ENCODE measurements around the gene P3H3. TPM values are rescaled to one million over a fixed set of nuclear protein-coding genes. Genes with fewer than 3 reads are reported as not detected.

Gene P3H3
- total and polyA plus RNA-seq, 2 of the 4 experiments (the other 2 are of a cell fraction) = 27.8 to 83.9 TPM

DNA sequence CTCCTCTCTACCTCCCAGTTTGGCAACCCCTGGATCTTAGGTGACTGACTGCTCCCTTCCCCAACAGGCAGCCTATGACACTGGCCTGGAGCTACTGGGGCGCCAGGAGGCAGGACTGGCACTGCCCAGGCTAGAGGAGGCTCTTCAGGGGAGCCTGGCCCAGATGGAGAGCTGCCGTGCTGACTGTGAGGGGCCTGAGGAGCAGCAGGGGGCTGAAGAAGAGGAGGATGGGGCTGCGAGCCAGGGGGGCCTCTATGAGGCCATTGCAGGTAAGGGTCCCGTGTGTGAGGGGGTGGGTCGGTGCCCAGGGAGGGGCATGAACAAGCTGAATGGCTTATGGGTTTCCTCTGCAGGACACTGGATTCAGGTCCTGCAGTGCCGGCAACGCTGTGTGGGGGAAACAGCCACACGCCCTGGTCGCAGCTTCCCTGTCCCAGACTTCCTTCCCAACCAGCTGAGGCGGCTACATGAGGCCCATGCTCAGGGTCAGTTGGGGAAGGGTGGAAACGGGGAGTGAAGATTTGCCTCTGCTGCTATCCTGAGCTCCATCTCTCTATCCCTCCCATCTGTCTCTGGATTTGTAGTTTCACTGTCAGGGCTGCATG, 2.2 kb downstream of the P3H3 start:
- Histone ChIP-seq H3K4me3 (ENCODE audit: insufficient read depth, low read depth, low read length) (no peak overlapping the region), H4K5ac (ENCODE audit: low read depth, low read length) (peak overlapping the region; percentile 4; the same call in 1 of the 2 replicates), H3K56ac (ENCODE audit: extremely low read depth, insufficient read depth, low read length) (no peak overlapping the region), H3K4ac (ENCODE audit: low read depth, low read length) (peak overlapping the region; percentile 66), H3K18ac (ENCODE audit: low read depth, low read length) (no peak overlapping the region), H2BK120ac (ENCODE audit: low read depth, low read length) (no peak overlapping the region), H2BK15ac (ENCODE audit: low read depth, low read length) (no peak overlapping the region), H4K91ac (ENCODE audit: insufficient read depth, low read depth, low read length) (no peak overlapping the region), H3K27me3 (ENCODE audit: control insufficient read depth, insufficient read depth, low read length) (no peaks in the 10 kb centered on the region), H2AK9ac (replicated peaks; ENCODE audit: low read depth, low read length, poor library complexity) (peak overlapping the region; percentile 87), H4K8ac (ENCODE audit: low read depth in 2 of 2, low read length in 2 of 2) (peak overlapping the region in 1 of 2 experiments; percentile 70; a peak in 2 of 4 replicates), H2AFZ (replicated peaks; ENCODE audit: low read length, poor library complexity) (peak overlapping the region; percentile 5), H3K9ac (ENCODE audit: low read depth, low read length) (peak overlapping the region; percentile 92), H3K14ac (replicated peaks; ENCODE audit: low read depth, low read length) (peak overlapping the region; percentile 41), H3K27ac (ENCODE audit: insufficient read depth, low read length) (no peak overlapping the region), H3K23ac (ENCODE audit: low read depth, low read length) (peak overlapping the region; percentile 86; the same call in 1 of the 2 replicates), H4K20me1 (ENCODE audit: insufficient read depth, low read length) (peaks cover 9% of the 10 kb centered on the region), H2BK20ac (ENCODE audit: low read depth, low read length) (no peak overlapping the region), H2AK5ac (ENCODE audit: low read depth, low read length) (peak overlapping the region; percentile 94; the same call in 1 of the 2 replicates), H3K4me2 (ENCODE audit: low read depth, low read length) (peak overlapping the region; percentile 85; the same call in 1 of the 2 replicates), H3K36me3 (ENCODE audit: control insufficient read depth, insufficient read depth, low read length) (peaks cover 33% of the 10 kb centered on the region), H2BK5ac (ENCODE audit: low read depth, low read length, poor library complexity, severe bottlenecking) (no peak overlapping the region), H3K9me1 (ENCODE audit: insufficient read depth, low read length) (peaks cover 6% of the 10 kb centered on the region; the same call in 1 of the 2 replicates), H3K79me1 (ENCODE audit: low read depth in 1 of 2, low read length in 2 of 2) (peaks cover 17 to 69% of the 10 kb centered on the region in 2 experiments), H3K9me3 (ENCODE audit: control insufficient read depth, insufficient read depth, low read length) (no peaks in the 10 kb centered on the region), H3K4me1 (ENCODE audit: control insufficient read depth, insufficient read depth, low read length) (peaks cover 10% of the 10 kb centered on the region)
- no CpG with 5 or more reads among the region's 11 CpGs for WGBS, 2 experiments (ENCODE audit: extremely low coverage in 2 of 2, insufficient read length in 1 of 2)
- no peak for DNase-seq
- POLR2A ChIA-PET (ENCODE audit: unreplicated experiment) = interaction anchor here (1.1 to 1.4 kb wide), 2 partner anchors 21 to 37 kb away, joined by 3 to 5 read pairs; partner anchors contain the start of genes CDCA3 and TPI1
- TF ChIP-seq, protein P1, sequence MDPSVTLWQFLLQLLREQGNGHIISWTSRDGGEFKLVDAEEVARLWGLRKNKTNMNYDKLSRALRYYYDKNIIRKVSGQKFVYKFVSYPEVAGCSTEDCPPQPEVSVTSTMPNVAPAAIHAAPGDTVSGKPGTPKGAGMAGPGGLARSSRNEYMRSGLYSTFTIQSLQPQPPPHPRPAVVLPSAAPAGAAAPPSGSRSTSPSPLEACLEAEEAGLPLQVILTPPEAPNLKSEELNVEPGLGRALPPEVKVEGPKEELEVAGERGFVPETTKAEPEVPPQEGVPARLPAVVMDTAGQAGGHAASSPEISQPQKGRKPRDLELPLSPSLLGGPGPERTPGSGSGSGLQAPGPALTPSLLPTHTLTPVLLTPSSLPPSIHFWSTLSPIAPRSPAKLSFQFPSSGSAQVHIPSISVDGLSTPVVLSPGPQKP (IDR thresholded peaks at IDR 0.05; ENCODE audit: borderline replicate concordance, low read depth, low read length) = no peak
- TF ChIP-seq RAD21 (IDR thresholded peaks at IDR 0.05; ENCODE audit: low read length) = no peak
- no peak for TF ChIP-seq RFX5 (IDR thresholded peaks at IDR 0.05; ENCODE audit: low read depth, low read length)
- TF ChIP-seq CEBPB (IDR thresholded peaks at IDR 0.05; ENCODE audit: low read depth, low read length) = no peak
- no peak for TF ChIP-seq BHLHE40 (IDR thresholded peaks at IDR 0.05; ENCODE audit: low read depth, low read length)
- TF ChIP-seq POLR2A (IDR thresholded peaks at IDR 0.05; ENCODE audit: low read depth, low read length) = no peak
- no peak for TF ChIP-seq NFE2L2 (IDR thresholded peaks at IDR 0.05; ENCODE audit: low read depth, low read length)
- no peak for TF ChIP-seq FOS (IDR thresholded peaks at IDR 0.05; ENCODE audit: low read depth, low read length)
- no peak for TF ChIP-seq SMC3 (IDR thresholded peaks at IDR 0.05; ENCODE audit: low read depth, low read length)
- TF ChIP-seq CHD1 (IDR thresholded peaks at IDR 0.05; ENCODE audit: low read depth, low read length) = no peak
- intact Hi-C loops (cut with micrococcal nuclease) = no loop called here
- dilution Hi-C loops (cut with HindIII; ENCODE audit: low sequenced_read_pairs, unreplicated experiment) = no loop called here
- in situ Hi-C loops (cut with MboI; ENCODE audit: low sequenced_read_pairs) = no loop called here
- ATAC-seq (ENCODE audit: low read depth) = no peak
- CTCF ChIA-PET = no interaction called here
- no TSS peak for BruUV-seq (replicated peaks)
